Raji (cell line): ENCODE measurements around the gene CMIP.

Experiments used
- POLR2A ChIP-seq: IDR thresholded peaks from 2 replicates; pipeline ENCODE4 v1.6.1; 2011; ENCODE audit warnings: low read depth, low read length, control low read depth; ENCODE audit not compliant: insufficient read depth

The CMIP gene

DNA sequence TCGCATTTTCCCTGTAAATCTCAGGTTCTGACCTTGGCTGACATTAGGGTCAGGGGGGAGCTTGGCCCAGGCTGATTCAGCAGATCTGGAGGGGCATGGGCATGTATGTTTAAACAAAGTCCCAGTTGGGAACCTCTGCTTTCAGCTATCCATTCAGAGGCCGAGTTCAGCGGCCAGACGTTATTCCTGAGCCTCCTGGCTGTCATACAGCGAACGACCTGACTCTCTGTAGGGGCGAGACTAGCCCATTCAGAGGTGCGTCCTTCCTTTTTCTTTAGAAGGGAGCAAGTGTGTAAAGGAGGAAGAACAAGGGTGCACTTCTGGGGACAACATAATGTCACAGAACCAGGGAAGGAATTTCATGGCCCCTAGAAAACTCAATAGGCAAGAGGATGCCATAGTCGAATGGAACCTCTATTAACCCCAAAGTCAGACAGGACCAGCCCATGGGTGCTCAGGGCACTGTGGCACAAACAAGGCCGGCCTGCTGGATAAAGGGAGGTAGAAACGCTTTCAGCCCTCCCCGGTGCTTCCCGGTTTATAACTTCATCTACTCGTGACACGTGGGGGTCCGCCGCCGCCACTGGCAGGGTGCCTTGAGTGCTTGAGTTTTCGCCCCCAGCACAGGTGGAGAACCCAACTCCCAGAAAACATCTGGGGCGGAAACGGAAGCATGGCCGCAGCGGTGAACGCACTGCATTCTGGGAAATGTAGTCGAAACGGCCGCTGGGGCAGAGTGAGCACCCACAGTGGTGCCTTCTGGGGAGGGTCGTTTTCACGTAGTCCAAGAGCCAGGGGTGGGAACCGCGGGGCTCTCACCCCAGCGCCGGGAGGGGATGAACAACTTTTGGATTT is 301.3 kb downstream of the CMIP start:
- peak; percentile 73 for TF ChIP-seq POLR2A

DNA sequence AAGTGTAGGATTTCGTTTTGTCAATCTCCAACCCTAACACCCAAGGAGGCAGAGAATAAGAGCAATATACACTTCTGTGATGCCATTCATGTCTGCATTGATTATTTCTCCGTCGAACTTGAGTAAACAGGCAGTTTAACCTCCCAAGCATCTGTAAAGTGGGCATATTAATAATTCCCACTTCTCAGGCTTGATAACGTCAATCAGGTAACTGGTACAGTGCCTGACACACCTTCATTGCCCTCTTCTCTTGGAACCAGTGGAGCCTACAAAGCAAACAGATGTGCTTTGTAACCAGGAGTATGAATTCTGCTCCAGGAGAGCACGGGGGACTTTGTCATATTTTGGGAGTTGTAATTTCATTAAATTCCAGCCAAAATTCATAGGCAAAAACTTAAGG is 302.0 kb downstream of the CMIP start:
- TF ChIP-seq POLR2A = no peak

DNA sequence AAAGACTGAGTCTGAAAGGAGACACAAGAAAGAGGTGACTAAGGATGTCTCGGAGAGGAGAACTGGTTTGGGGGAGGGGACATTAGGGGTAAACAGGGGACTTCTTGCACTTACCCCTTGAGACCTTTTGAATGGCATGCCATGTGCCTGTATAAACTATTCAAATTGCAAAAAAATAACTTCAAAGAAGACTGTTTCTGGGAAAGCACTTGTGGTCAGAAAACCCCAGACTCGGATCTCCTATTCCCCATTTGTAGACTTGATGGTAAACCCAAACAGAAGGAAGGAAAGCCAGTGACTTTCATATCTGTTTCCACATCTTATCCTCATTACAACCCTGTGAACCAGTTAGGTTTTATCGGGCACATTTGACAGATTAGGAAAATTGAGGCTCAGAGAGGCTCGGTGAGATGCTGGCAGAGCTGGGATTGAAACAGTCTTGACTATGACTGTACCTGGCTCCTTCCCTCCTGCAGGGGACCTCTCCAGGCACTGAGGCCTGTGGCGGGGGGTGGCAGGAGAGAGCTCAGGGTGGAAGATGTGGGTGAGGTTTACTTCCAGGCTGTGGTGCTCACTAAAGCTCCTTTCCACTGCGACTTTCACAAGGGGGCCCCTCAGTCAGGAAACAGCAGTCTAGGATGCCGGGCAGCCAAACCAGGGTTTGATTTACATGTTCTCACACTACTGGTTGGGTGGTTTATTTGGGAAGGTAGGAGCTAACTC is 304.0 kb downstream of the CMIP start:
- TF ChIP-seq POLR2A = no peak

DNA sequence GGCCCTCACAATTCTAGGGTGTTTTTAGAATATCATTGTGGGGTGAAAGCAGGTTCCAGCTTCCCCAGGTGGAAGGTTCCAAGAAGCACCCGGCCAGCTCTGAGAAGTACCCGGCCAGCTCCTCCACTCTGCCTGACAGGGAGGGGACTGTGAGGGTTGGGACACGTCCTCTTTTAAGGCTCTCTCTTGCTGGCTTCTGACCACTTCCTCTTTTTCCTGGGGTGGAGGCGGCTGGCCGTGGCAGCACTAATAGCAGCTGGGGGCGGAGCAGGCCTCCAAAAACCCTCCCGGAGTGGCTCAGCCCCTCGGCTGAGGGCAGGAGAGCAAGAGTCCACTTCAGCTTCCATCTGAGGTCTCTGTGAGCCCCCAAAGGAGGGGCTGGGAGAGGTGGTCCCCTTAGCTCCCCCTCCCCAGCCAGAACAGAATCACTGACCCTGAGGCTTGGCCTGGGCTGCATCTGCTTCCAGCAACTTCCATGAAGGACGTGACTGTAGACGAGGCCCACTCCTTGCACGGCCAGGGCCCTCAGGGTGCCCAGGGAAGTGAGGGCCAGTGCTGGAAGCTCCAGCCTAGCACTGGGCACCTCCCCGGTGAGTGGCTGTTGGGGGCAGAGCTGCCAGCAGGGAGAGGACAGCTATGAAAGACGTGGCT is 307.7 kb downstream of the CMIP start:
- TF ChIP-seq POLR2A = 0 out of 2 replicates have a peak, but pooled peaks have one; percentile 31

DNA sequence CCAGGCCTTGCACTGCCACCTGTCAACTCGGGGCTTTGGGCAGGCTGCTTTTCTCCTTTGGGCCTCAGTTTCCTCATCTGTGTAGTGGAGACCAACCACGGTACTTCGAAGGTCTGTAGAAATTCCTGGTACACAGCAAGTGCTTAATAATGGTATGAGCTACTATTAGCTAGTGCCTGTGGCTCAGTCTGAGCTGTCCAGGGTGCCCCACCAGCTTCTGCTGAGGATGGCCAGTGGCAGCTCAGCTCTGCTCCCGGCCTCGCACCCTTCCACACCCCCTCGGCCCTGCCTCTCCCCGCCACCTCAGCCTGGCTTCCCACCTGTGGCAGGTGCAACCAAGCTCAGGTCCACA is 308.2 kb downstream of the CMIP start:
- no peak for TF ChIP-seq POLR2A

DNA sequence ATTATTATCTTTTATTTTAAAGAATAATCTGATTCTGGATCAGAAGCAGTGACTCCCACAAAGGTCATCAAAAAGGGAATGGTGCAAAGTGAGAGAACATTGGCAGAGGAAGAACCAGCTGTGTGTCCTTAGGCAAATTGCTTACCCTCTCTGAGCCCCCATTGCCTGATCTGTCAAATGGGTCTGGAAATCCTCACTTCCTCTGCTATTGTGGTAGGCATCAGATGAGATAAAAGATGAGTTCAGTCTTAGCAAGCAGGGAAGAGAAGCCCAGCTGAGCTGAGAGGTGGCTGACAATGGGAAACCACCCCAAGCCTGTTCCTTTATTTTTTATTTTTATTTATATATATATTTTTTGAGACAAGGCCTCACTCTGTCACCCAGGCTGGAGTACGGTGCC is 310.2 kb downstream of the CMIP start:
- no peak for TF ChIP-seq POLR2A

DNA sequence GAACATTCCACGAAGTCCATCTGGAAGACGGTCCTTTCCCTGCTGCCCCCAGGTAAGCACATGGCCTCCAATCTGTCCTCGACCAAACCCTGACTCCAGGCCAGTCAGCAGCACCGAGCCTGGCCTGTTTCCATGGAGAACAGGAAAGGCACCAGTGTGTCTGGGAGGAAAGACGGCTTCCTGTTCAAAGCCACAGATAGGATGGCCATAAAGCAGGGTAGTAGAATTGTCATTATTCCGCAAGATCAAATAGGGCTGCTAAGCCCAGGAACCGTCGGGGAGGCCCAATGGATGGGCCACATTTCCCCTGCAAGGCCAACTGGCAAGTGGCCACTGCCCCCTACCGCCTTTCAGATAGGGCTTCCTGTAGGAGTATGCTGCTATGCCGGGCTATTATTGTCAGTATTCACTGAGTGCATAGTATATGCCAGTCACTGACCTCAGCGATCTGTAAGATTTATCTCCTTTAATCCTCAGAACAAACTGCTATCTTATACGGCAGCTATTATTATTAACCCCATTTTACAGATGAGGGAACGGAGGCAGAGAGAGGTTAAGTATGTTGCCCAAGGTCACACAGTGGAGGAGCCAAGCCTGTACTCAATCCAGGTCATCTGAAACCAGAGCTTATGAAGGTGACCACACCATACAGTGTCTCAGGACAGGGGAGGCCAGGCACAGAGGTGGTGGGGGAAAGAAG is 311.5 kb downstream of the CMIP start:
- no peak for TF ChIP-seq POLR2A

DNA sequence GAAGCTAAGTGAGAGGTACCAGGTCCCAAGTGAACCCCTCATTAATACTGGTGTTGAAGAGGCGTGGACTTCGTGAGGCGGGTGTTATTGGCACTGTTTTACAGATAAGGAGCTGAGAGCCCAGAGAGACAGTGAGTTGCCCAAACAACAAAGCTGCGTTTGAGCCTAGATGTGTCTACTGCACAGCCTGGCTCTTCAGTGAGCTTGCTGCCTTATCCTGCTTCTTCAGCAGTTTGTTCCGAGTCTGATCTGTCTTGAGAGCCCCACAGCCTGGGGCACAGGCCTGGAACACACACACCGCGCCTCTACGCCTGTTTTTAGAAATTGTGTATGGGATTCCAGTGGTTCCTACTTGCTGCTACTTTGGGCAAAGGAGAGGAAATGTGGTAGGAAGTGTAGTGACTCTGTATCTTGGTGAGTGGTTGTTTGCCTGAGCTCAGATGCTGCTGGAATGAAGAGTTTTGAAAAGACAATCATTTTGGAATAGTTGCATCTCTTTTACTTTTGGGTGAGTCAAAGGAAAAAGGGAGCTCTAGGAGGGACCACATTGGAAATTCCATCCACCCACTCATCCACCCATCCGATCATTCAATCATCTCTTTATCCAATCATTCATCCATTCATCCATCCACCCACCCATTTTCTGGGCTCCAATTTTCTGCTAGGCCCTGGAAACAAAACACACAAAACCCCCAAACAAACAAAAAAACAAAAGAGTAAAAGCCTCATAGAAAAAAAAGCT is 312.2 kb downstream of the CMIP start:
- TF ChIP-seq POLR2A = no peak

DNA sequence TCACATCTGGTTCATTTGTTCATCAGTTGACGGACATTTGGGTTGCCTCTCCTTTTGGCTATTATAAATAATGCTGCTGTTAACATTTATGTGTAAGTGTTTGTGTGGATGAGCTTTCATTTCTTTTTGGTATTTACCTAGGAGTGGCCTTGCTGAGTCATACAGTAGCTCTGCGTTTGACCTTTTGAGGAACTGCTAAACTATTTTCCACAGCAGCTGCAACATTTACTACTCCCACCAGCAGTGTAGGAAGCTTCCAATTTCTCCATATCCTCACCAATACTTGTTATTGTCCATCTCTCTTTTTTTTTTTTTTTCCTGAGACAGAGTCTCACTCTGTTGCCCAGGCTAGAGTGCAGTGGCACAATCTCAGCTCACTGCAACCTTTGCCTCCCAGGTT is 313.8 kb downstream of the CMIP start:
- TF ChIP-seq POLR2A = no peak
